Lower lobe of right lung (tissue), 2 donors: ENCODE results near the gene ZMYND15. TPM values are rescaled to one million over a fixed set of nuclear protein-coding genes. Genes with fewer than 3 reads are reported as not detected.
A peak's percentile ranks its signal among the peaks of the same experiment; 100 is the strongest.

Source experiments
- ATAC-seq, 2 donors: fragments of 200-7000 bp; cut with Tn5 transposase; one replicate each; pipeline ENCODE4 v1.9.1; 2020 to 2022; ENCODE audit warnings: mild to moderate bottlenecking in 2 of 2, moderate library complexity in 2 of 2
- DNase-seq: peaks from one replicate; pipeline ENCODE4 v3.0.0-alpha.2; 2020
- H3K27ac ChIP-seq: fragments of 200-600 bp; one replicate; pipeline ENCODE4 v1.8.0; 2022
- H3K27me3 ChIP-seq: fragments of 200-600 bp; one replicate; pipeline ENCODE4 v1.8.0; 2022; ENCODE audit warnings: low read depth
- H3K36me3 ChIP-seq: fragments of 200-600 bp; one replicate; pipeline ENCODE4 v1.8.0; 2022; ENCODE audit warnings: mild to moderate bottlenecking
- H3K4me1 ChIP-seq: fragments of 200-600 bp; one replicate; pipeline ENCODE4 v1.8.0; 2022
- H3K4me3 ChIP-seq: fragments of 200-600 bp; one replicate; pipeline ENCODE4 v1.8.0; 2022; ENCODE audit warnings: mild to moderate bottlenecking
- H3K9me3 ChIP-seq: fragments of 200-600 bp; one replicate; pipeline ENCODE4 v1.8.0; 2022
- CTCF ChIP-seq: fragments of 200-600 bp; IDR thresholded peaks from one replicate; pipeline ENCODE4 v1.8.0; 2022; ENCODE audit warnings: antibody characterized with exemption, mild to moderate bottlenecking
- intact Hi-C: fragments of 100-400 bp; cut with DNase I; formaldehyde crosslinking; loops from one replicate; pipeline ENCODE4 v1.11.0; 2022
- total RNA-seq: library from RNA; stranded (reverse); fragmentation: NEBNext Ultra II Directional; extraction: Animal tissue kit (Norgen Biotek cat#: 25700); gene quantifications from one replicate; pipeline ENCODE4 v1.2.1, GENCODE V29; 2021
- donor health status: DM: no; HTN: yes; CAD: no; lungs with severe emphysema.

Gene ZMYND15
- total RNA-seq, 1 donor from 2014 or later: 13.3 TPM

DNA sequence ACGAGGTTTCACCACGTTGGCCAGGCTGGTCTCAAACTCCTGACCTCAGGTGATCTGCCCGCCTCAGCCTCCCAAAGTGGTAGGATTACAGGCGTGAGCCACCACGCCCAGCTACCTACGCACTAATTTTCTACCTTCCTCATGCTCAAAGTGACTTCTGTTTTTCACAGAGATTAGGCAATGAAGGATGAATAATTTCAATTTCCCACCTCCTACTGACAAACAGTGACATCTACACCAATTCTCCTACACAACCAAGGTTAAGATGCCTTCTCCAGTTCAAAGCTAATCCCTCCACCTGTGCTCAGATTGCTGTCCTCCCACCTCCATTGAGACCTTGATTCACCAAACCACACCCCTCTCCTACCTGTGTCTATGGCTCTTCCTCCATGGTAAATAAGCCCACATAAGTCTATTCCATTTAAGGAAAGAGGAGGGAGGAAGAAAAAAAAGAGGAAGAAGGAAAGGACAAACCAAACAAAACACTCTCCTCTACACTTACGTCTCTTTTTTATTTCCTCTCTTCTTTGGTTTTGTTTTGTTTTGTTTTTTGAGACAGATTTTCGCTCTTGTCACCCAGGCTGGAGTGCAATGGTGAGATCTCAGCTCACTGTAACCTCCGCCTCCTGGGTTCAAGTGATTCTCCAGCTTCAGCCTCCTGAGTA, 13.9 kb upstream of the ZMYND15 start:
- Histone ChIP-seq H3K4me1 (peaks cover 19% of the 10 kb centered on the region), H3K9me3 (no peaks in the 10 kb centered on the region), H3K36me3 (peaks cover under 1% of the 10 kb centered on the region), H3K4me3 (no peak overlapping the region), H3K27me3 (no peaks in the 10 kb centered on the region), H3K27ac (peak overlapping the region; percentile 60)
- no peak for TF ChIP-seq CTCF
- DNase-seq (no peak), ATAC-seq (peak in 1 of 2 donors; percentile 3)
- intact Hi-C loops: no loop called here

GRCh38 chr17:4728124-4728523, 11.5 kb upstream of the ZMYND15 start:
- intact Hi-C loops: no loop called here
- TF ChIP-seq CTCF: no peak
- Histone ChIP-seq H3K4me1 (peaks cover 23% of the 10 kb centered on the region), H3K27ac (peak overlapping the region; percentile 46), H3K4me3 (no peak overlapping the region), H3K36me3 (peaks cover 7% of the 10 kb centered on the region), H3K27me3 (no peaks in the 10 kb centered on the region), H3K9me3 (no peaks in the 10 kb centered on the region)
- DNase-seq (peak; percentile 70), ATAC-seq (peak in 1 of 2 donors; percentile 7)

DNA sequence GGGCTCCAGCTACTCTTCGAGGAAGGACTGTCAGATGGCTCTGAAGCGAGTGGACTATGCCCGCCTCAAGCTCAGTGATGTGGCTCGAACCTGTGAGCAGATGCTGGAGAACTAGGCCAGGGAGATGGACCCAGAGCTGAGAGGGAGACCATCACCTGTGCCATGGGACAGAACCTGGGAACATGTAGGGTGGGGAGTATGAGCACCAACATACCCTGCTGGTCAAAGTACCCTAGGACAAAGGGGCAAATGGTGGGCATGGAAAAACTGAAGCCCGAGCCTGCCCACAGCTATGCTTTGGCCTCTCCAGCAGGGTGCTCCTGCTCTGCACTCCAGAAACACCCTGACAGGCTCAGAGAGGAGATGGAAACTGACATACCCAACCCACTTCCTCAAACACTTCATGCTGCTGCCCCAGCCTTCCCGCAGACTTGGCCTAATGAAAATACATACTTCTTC, 6.5 kb upstream of the ZMYND15 start:
- Histone ChIP-seq H3K27ac (peak overlapping the region; percentile 36), H3K27me3 (no peaks in the 10 kb centered on the region), H3K4me3 (no peak overlapping the region), H3K4me1 (peaks cover 39% of the 10 kb centered on the region), H3K9me3 (no peaks in the 10 kb centered on the region), H3K36me3 (peaks cover 27% of the 10 kb centered on the region)
- peak; percentile 77 for DNase-seq
- ATAC-seq: peak in 1 of 2 donors; percentile 42
- peak; percentile 39 for TF ChIP-seq CTCF
- intact Hi-C loops: loop anchor here (10.0 kb wide), 1 partner anchor 52 kb away; the partner anchor contains the start of genes GLTPD2 and VMO1

- ATAC-seq (no peak), DNase-seq (peak; percentile 30)
- H3K27me3 ChIP-seq: no peaks in the 10 kb centered on the region
- no peaks in the 10 kb centered on the region for H3K9me3 ChIP-seq
- H3K4me3 ChIP-seq: no peak overlapping the region
- intact Hi-C loops: loop anchor here (10.0 kb wide), 1 partner anchor 50 kb away; the partner anchor contains the start of genes GLTPD2 and VMO1
- peaks cover 50% of the 10 kb centered on the region for H3K4me1 ChIP-seq
- no peak for TF ChIP-seq CTCF
- peaks cover 27% of the 10 kb centered on the region for H3K36me3 ChIP-seq
- no peak overlapping the region for H3K27ac ChIP-seq
Observed at GRCh38 chr17:4734857-4735475, 4.7 kb upstream of the ZMYND15 start.

- peaks cover 46% of the 10 kb centered on the region for H3K4me1 ChIP-seq
- ATAC-seq: peak in 1 of 2 donors; percentile 1
- peaks cover 27% of the 10 kb centered on the region for H3K36me3 ChIP-seq
- H3K27ac ChIP-seq: peak overlapping the region; percentile 27
- no peaks in the 10 kb centered on the region for H3K27me3 ChIP-seq
- H3K9me3 ChIP-seq: no peaks in the 10 kb centered on the region
- no peak for TF ChIP-seq CTCF
- no peak overlapping the region for H3K4me3 ChIP-seq
- DNase-seq: peak; percentile 46
- intact Hi-C loops: loop anchor here (10.0 kb wide), 1 partner anchor 49 kb away; the partner anchor contains the start of genes GLTPD2 and VMO1
Observed at GRCh38 chr17:4735876-4736651, 3.6 kb upstream of the ZMYND15 start.
